GM06990 (cell line): Measurements from ENCODE around the gene ASTL.

Source experiments
- DNase-seq: peaks from one replicate; pipeline ENCODE4 v3.0.0-alpha.2; 2011; ENCODE audit not compliant: insufficient read length; ENCODE audit errors: extremely low read depth
- H3K27me3 ChIP-seq: replicated peaks from 2 replicates; pipeline ENCODE4 v1.6.0; 2011; ENCODE audit warnings: low read length; ENCODE audit not compliant: control insufficient read depth, insufficient read depth
- H3K36me3 ChIP-seq: 2 replicates; pipeline ENCODE4 v1.5.1; 2011; ENCODE audit warnings: low read length; ENCODE audit not compliant: control insufficient read depth, insufficient read depth
- H3K4me3 ChIP-seq: replicated peaks from 2 replicates; pipeline ENCODE4 v1.5.1; 2011; ENCODE audit warnings: low read depth, mild to moderate bottlenecking, control low read depth, low read length
- CTCF ChIP-seq: IDR thresholded peaks from 2 replicates; pipeline ENCODE4 v1.5.1; 2011; ENCODE audit warnings: low read length, control low read depth, mild to moderate bottlenecking, inconsistent platforms; ENCODE audit not compliant: insufficient read depth, poor library complexity, severe bottlenecking

The ASTL gene

GRCh38 chr2:96138179-96139145 lies at the start of gene ASTL:
Gene ASTL, minus strand, starts transcription at chr2:96138502. Its CDS starts 66 bp downstream, at chr2:96138436.
- TF ChIP-seq CTCF: peak; percentile 76
- Histone ChIP-seq H3K4me3 (no peak within 1 kb of the TSS), H3K36me3 (peaks cover 11% of the 10 kb centered on the region), H3K27me3 (no peaks in the 10 kb centered on the region)
- peak; percentile 56 for DNase-seq

DNA sequence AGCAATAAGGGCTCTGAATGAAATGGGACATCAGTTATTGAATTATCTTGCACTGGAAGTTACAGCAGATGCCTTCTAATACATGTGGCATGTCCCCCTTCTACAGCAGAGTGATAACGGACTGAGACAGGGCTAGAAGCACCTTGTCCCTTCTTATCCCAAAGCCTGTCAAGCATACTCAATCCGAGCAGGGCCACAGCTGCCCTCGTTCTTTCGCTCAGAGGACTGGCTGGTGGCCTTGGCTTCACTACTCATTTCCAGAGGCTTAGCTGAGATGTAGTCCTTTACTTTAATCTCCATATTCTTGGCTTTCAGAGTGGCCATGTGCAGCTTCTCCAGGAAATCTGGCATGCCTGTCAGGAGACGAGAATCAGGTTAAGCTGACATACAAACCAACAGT lies 48.3 kb upstream of the ASTL start:
- Histone ChIP-seq H3K4me3 (no peak overlapping the region), H3K27me3 (no peaks in the 10 kb centered on the region), H3K36me3 (peaks cover 26% of the 10 kb centered on the region)
- TF ChIP-seq CTCF: no peak
- no peak for DNase-seq

DNA sequence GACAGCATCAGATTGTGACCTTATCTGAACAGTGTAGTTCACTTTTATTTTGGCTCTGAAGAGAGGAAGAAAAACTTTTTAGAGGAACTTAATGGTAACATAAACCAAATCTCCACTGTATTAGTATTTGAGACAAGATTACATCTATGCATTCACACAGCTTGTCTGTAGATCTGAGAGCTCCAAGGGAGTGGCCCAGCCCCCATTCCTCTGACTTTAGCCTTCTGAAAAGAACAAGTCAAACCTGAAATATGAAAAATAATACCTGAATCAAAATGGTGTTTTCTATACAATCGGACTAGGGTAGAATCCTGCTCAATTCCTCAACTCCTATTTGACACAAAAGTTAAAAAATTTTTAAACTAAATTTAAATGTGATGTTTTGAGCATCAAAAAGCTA lies 47.2 kb upstream of the ASTL start:
- Histone ChIP-seq H3K27me3 (no peaks in the 10 kb centered on the region), H3K4me3 (no peak overlapping the region), H3K36me3 (peaks cover 24% of the 10 kb centered on the region)
- TF ChIP-seq CTCF: no peak
- no peak for DNase-seq

DNA sequence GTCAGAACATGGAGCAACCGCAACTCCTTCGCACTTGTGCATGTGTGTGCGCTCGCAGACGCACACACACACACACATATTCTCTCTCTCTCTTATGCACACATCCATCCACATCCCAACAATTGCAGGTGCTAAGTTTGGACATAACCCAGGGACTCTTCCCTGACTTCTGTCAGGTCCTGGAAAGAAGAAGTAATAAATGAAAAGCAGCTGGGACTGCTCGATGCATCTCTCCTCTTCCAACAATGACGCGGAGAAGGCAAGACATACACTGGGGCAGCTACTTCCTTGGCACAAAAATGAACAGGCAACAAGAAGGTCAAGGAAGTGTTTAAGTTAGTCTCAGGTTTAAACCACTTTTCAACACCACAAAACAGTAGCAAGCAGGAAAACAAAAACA lies 46.7 kb upstream of the ASTL start:
- Histone ChIP-seq H3K36me3 (peaks cover 23% of the 10 kb centered on the region), H3K27me3 (no peaks in the 10 kb centered on the region), H3K4me3 (no peak overlapping the region)
- no peak for DNase-seq
- no peak for TF ChIP-seq CTCF

DNA sequence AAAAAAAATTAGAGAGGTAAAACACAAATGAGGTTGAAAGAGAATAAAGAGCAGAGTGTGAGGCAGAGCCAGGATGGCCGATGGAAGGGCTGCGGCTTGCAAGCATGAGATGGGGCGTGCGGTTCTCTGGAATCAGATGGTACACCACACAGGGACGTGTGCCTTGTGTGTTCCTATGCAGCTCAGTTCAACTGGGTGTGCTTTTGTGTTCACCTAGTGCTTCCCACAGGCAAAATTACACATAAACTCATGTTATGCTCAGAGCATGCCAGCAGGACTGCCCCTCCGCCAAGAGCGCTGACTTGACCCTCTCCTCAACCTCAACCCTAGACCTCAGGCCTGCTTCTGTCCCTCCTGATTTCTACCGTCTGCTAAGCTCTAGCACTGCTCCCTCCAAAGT lies 45.9 kb upstream of the ASTL start:
- TF ChIP-seq CTCF: no peak
- no peak for DNase-seq
- H3K27me3 ChIP-seq: no peaks in the 10 kb centered on the region
- H3K4me3 ChIP-seq: no peak overlapping the region
- H3K36me3 ChIP-seq: peaks cover 23% of the 10 kb centered on the region
